Pons (tissue), 1 donor: ENCODE measurements around the gene DNER.
"Not testable (repeated sequence)": the region's sequence is repeated elsewhere in the genome, so short reads cannot be mapped to it uniquely, and the experiment has no call there.

Source experiments
- DNase-seq: peaks from one replicate; pipeline ENCODE4 v3.0.0-alpha.2; 2016; ENCODE audit warnings: low spot score

DNER gene

GRCh38 chr2:229620289-229620688 is 94.1 kb downstream of the DNER start:
- no peak for DNase-seq

DNA sequence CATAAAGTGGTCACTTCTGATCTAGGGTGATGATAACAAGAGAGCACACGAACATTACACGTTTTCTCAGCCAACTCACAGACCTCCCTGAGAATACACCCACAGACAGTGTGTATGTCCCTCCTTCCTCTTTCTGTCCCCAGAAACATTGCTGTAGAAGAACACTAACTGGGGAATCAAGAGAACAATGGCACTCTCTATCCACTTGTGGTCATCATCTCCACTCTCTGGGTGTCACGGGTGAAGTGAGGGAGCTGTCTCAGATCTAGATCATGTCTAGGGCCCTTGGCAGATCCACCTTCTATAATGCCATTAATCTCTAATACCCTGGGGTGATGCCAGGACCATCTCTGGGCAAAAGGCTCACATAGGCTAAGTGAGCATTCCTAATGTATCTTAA is 97.9 kb downstream of the DNER start:
- peak; percentile 73 for DNase-seq

- not testable (repeated sequence) for DNase-seq
Observed at GRCh38 chr2:229614021-229614420, 100.3 kb downstream of the DNER start.

- DNase-seq, result peak; percentile 79
Observed at GRCh38 chr2:229612384-229612971, 101.9 kb downstream of the DNER start.

DNA sequence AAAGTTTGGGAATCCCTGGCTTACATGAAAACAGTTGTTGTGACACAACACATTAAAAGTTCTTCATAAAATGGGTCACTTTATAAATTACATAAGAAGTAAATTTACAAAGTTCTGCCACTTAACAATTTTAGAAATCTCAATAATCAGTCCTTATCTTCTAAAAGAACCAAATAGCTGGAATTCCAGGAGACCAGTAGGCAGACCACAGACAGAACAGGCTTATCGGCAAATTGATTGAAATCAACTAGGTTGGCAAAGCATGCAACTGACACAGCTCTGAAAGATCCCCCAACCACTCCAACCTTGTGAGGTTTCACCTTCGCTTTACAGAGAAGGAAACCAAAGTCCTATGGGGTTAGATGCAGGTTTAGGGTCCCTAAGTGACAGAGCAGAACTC is 103.0 kb downstream of the DNER start:
- DNase-seq, result no peak

GRCh38 chr2:229610872-229611271 is 103.5 kb downstream of the DNER start:
- DNase-seq, result no peak

DNA sequence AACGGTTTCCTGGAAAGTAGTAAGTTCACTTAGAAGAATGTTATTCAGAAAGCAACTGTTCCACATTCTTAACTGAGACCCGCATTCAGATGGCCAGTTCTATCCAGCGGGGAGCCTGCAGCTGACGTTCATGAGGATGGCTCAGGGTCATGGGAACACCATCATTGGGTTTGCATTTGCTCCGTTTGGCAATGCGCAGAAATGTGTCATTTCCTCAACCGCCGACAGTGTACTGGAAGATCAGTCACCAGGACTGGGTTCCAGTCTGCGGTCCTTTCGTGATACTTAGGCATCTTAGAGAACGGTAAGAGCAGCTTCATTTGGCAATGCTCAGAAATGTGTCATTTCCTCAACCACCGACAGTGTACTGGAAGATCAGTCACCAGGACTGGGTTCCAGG is 104.0 kb downstream of the DNER start:
- no peak for DNase-seq

GRCh38 chr2:229601936-229602335 is 112.4 kb downstream of the DNER start:
- no peak for DNase-seq

GRCh38 chr2:229601396-229601795 is 113.0 kb downstream of the DNER start:
- no peak for DNase-seq

- no peak for DNase-seq
Observed at GRCh38 chr2:229598227-229598626, 116.1 kb downstream of the DNER start.

DNA sequence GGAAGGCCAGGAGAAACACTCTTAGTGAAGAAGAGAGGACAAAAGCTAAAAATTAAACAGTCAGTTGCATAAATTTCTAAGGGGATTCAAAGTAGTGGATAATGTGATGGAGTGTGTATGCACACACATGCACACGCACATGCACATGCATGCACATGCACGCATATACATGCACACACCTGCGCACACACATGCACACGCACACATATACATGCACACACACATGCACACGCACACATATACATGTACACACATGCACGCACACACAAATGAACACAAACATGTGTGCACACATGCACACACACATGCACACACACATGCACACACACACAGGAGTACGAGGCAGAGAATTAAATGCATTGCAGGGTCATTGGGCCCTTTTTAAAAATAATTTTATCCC is 117.6 kb downstream of the DNER start:
- no peak for DNase-seq

DNA sequence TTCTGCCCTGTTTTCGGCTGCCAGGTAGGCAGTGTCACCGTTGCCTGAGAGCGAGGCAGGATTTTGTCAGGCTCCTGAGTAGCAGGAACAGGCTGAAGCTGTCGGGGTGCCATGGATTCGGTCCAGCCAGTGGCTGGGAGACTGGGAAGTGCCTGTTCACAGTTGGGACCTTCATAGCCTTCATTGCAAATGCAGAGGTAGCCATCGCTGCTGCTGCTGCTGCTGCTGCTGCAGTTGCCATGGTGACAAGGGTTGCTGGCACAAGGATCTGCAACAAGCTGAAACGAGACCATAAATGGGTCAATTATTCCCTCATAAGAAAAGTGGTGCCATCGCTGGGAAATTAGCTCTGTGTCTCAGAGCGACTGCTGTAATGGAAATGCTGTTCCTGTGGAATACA is 122.7 kb downstream of the DNER start:
- DNase-seq, result peak; percentile 77

- peak; percentile 83 for DNase-seq
Observed at GRCh38 chr2:229586746-229587705, 127.3 kb downstream of the DNER start.

- DNase-seq, result no peak
Observed at GRCh38 chr2:229586012-229586411, 128.3 kb downstream of the DNER start.

DNA sequence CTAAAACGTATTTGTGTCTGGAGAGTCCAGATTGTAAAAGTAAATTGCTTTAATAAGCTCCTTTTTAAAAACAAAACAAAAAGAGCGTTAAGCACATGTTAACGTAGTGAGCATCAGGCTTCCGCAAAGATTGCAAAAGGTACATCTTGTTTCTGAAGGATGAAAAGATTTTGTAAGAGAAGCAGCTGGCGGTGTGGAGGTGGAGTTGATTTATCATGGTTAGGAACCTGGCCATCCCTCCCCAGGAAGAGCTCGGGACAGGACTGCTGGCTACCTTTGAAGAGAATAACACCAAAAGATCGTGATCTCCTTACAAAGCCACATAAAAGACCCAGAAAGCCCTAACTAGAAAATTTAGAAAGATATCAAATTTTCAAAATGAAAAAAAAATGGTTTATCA is 132.2 kb downstream of the DNER start:
- DNase-seq, result no peak

DNA sequence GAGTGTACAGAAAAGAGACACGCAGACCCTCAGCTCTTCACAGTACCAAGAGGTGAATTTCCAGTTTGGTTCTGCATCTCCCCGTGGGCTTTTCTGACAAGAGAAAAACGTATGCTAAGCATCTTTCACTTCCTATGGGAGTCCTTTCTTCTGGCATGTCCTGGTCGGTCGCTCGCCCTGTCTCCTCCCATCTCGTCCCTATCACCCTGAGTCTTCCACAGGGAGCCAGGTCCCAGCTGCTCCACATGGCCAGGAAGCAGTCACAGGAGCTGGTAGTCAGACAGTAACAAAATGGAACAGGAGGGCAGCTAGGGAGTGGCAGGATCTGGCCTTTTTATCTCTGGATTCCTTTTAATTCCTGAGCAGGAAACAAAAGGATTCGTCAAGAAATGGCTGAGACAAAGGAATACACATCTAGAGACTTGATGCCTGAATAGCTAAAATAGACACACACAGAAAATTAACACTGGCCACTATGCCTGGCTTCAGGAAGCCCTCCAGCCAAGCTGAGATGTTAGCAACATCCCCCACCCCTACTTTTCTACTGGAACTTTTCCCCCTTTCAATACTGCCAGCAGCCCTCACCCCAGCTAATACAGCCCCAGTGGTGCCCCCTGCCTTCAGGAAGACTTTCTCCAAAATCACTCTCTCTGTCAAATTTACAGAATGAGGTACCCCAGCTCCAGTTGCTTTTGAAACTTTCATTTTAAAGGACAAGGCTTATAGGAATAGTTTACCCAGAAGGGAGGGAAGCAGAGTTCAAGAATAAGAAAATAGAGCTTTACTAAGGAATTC is 136.1 kb downstream of the DNER start:
- no peak for DNase-seq

DNA sequence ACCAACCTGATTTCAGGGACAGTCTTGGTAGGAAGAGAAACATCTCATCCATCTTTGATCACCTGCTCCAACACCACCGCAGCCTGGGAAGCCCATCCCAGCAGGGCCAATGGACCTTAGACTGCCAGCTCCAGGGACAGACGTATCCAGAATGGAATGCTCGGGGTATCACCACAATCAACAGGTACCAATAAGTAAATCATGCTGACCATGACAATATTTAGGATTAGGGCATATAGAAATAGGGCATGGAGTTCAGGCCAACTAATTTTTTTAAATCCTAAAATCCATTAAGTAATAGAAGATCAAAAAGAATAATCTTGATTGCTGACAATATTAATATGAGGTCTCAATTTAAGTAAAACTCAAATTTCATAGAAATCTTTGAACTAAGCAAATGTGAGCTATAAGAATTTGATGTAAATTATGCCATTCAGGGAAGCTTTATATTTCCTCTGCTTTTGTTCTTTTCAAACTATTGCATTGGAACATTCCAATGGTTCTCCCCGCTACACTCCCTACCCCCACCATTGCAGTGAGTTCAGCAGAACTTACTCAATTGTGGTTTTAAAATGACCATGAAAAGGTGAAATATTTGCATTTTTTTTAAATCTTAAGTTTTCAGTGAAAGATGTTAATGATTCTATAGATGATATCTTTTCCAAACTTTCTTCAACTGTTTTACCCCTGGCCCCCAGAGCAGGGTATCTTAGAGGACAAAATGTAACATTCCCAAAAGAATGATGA is 138.6 kb downstream of the DNER start:
- no peak for DNase-seq

- no peak for DNase-seq
Observed at GRCh38 chr2:229572507-229573271, 141.7 kb downstream of the DNER start.

DNA sequence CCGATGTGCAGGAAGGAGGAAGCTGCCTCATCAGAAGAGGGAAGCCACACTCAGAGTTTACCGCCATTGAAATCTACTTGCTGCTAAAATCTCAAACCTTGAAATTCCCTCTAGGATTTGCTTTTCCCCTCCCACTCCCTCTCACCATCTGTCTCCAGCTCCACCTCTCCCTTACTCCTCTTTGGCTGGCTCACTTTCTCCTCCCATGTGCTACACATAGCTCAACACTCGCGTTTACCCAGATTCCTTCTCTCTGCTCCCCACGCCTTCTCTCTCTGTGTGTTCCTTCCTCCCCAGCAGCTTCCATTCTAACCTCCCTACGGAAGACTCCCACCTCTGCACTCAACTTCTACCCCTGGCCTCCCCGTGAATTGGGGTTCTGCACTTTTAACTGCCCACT is 143.1 kb downstream of the DNER start:
- no peak for DNase-seq

DNA sequence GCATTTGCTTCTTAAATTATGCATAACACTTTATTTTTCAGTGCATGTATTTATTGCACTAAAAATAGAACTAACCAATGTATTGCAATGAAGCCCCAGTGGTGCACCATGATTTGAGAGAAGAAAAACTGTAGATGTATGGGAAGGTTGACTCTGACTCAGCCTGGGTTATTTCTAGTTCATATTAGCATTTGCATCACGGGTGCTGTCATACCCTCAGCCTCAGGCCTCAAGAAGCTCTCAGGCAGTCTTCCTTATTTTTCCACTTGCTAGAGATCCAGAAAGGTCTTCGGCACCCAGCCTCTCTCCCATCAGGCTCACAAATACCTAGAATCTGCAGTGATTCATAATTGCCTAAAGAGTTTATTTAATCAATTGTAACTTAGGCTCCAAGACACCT is 148.0 kb downstream of the DNER start:
- no peak for DNase-seq

DNA sequence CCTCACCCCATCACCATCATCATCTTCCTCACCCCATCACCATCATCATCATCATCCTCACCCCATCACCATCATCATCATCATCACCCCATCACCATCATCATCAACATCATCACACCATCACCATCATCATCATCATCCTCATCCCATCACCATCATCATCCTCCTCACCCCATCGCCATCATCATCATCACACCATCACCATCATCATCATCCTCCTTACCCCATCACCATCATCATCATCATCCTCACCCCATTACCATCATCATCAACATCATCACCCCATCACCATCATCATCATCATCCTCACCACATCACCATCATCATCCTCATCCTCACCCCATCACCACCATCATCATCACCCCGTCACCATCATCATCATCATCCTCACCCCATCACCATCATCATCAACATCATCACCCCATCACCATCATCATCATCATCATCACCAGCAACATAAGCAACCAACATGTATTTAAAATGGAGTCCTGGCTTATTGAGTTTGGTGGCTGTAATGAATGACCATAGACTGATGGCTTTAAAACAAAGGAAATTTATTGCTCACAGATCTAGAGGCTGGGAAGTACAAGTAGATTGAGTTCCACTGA is 150.0 kb downstream of the DNER start:
- DNase-seq, result no peak
